Lung (tissue), 12 donors: ENCODE data around the gene PEPD. TPM values are rescaled to one million over a fixed set of nuclear protein-coding genes. Genes with fewer than 3 reads are reported as not detected.

Experiments used
- ATAC-seq: fragments of 200-7000 bp; cut with Tn5 transposase; one replicate; pipeline ENCODE4 v1.9.1; 2020; ENCODE audit warnings: moderate number of reproducible peaks; ENCODE audit not compliant: insufficient read depth, low FRiP score
- DNase-seq, 3 donors: peaks; one replicate each; pipeline ENCODE4 v3.0.0-alpha.2; 2013 to 2017
- H3K27ac ChIP-seq, 2 donors: one replicate each; pipeline ENCODE4 v1.5.1; 2013; ENCODE audit warnings: mild to moderate bottlenecking in 2 of 2, moderate library complexity in 2 of 2, control low read depth in 1 of 2, inconsistent platforms in 1 of 2, low read depth in 1 of 2, low read length in 1 of 2
- H3K27me3 ChIP-seq, 3 donors: one replicate each; pipeline ENCODE4 v1.5.1; 2013; ENCODE audit warnings: low read length in 2 of 3; ENCODE audit not compliant: control insufficient read depth in 3 of 3, insufficient read depth in 3 of 3
- H3K36me3 ChIP-seq, 4 donors: one replicate each; pipeline ENCODE4 v1.5.1; 2013; ENCODE audit warnings: low read length in 4 of 4, mild to moderate bottlenecking in 1 of 4, moderate library complexity in 1 of 4; ENCODE audit not compliant: control insufficient read depth in 4 of 4, insufficient read depth in 4 of 4
- H3K4me1 ChIP-seq, 5 donors: one replicate each; pipeline ENCODE4 v1.5.1; 2013; ENCODE audit warnings: low read length in 5 of 5, mild to moderate bottlenecking in 2 of 5, moderate library complexity in 1 of 5; ENCODE audit not compliant: control insufficient read depth in 5 of 5, insufficient read depth in 5 of 5
- H3K4me3 ChIP-seq: one replicate; pipeline ENCODE4 v1.5.1; 2013; ENCODE audit warnings: mild to moderate bottlenecking, control low read depth, moderate library complexity
- H3K9ac ChIP-seq, 2 donors: one replicate each; pipeline ENCODE4 v1.5.1; 2013; ENCODE audit warnings: low read length in 2 of 2, control low read depth in 1 of 2; ENCODE audit not compliant: insufficient read depth in 1 of 2
- H3K9me3 ChIP-seq, 4 donors: one replicate each; pipeline ENCODE4 v1.5.1; 2013; ENCODE audit warnings: low read length in 3 of 4, mild to moderate bottlenecking in 1 of 4, moderate library complexity in 1 of 4; ENCODE audit not compliant: control insufficient read depth in 4 of 4, insufficient read depth in 3 of 4
- WGBS, 2 donors: extraction: QIAGEN DNeasy Blood & Tissue Kit; methylation state at CpG; one replicate each; pipeline ENCODE4 v1.1.7; 2013; 5-methylcytosine and 5-hydroxymethylcytosine counted together
- polyA plus RNA-seq, 2 donors: library from polyadenylated mRNA; stranded (reverse); fragments of 200-250 nt; gene quantifications; one replicate each; pipeline ENCODE4 v1.2.1, GENCODE V29; 2013
- total RNA-seq, 2 donors: library from RNA; depleted of rRNA in 1 of 2; stranded (reverse); fragments of >200 nt in 1 of 2; gene quantifications; one replicate each; pipeline ENCODE4 v1.2.1, GENCODE V29; 2014 to 2021
- TF ChIP-seq, protein P1 (sequence below): IDR thresholded peaks from 2 replicates; pipeline ENCODE4 v1.5.1; 2012; ENCODE audit warnings: mild to moderate bottlenecking; ENCODE audit errors: control extremely low read depth, extremely low read depth
- donor health status: control.
- donor health status: control.
- donor health status: Bipolar disorder and iron deficiency.
- donor health status: healthy.
- donor health status: DM: yes; HTN: yes; CAD: no.

PEPD gene
- total and polyA plus RNA-seq, 4 donors: 29.6 to 88.2 (median 73.4) TPM

DNA sequence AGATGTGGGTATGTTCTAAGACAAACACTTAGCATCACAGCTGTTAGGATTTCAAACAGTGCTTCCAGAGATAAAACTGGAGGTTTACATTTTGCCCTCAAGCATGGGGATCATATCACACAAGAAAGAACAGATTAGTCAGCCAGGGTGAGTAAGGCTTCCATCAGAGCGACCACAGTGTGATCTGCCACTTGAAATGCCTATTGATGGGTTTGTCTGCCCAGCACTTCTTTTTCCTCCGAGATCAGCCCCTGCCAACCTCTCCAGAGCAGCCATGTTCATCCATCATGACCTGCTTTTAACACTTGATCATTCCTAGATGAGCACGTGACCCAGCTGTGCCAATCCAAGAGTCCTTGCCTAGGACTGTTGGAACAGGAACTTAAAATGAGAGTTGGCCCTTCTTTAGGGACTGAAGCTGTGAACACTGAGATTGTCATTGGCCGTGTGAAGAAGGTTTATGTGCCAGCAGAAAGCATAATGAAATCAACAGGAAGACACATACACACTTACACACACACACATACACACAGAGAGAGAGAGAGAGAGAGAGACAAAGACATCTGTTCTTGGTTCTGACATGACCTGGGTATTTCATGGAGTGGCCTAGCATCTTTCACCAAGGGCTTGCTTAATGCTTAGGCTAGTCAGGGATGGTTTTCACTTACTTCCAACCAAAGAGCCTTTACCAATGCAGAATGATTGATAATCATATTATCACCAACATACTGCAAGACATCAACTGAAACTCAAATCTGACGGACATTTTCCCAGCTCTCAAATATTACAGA is 153.3 kb downstream of the PEPD start:
- DNase-seq (no peak), ATAC-seq (no peak)
- Histone ChIP-seq H3K4me3 (no peak overlapping the region), H3K9me3 (no peaks in the 10 kb centered on the region), H3K36me3 (no peaks in the 10 kb centered on the region), H3K4me1 (no peaks in the 10 kb centered on the region), H3K27ac (no peak overlapping the region), H3K27me3 (no peaks in the 10 kb centered on the region), H3K9ac (no peak overlapping the region)
- WGBS, 2 donors: 59 to 68% methylated on average over 5 of the region's 5 CpGs
- TF ChIP-seq, protein P1, sequence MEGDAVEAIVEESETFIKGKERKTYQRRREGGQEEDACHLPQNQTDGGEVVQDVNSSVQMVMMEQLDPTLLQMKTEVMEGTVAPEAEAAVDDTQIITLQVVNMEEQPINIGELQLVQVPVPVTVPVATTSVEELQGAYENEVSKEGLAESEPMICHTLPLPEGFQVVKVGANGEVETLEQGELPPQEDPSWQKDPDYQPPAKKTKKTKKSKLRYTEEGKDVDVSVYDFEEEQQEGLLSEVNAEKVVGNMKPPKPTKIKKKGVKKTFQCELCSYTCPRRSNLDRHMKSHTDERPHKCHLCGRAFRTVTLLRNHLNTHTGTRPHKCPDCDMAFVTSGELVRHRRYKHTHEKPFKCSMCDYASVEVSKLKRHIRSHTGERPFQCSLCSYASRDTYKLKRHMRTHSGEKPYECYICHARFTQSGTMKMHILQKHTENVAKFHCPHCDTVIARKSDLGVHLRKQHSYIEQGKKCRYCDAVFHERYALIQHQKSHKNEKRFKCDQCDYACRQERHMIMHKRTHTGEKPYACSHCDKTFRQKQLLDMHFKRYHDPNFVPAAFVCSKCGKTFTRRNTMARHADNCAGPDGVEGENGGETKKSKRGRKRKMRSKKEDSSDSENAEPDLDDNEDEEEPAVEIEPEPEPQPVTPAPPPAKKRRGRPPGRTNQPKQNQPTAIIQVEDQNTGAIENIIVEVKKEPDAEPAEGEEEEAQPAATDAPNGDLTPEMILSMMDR: no peak

DNA sequence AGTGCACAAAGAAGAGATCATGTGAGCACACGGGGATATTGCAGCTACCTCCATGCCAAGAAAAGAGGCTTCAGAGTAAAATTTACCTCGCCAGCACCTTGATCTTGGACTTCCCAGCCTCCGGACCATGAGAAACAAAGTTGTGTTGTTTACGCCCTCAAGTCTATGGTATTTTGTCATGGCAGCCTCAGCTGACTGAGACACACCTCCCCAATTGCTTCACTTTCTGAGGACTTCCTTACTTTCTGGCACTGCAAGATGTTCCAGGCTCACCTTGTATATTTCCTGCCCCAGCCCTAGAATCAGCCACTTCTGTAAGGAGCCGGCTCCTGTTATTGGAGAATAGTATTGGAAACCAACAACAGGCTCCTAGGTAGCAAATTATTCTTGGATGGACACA is 154.7 kb downstream of the PEPD start:
- Histone ChIP-seq H3K4me3 (no peak overlapping the region), H3K4me1 (no peaks in the 10 kb centered on the region), H3K27ac (no peak overlapping the region), H3K9me3 (no peaks in the 10 kb centered on the region), H3K36me3 (no peaks in the 10 kb centered on the region), H3K9ac (no peak overlapping the region), H3K27me3 (no peaks in the 10 kb centered on the region)
- 80 to 86% methylated on average over 5 of the region's 5 CpGs for WGBS, 2 donors
- ATAC-seq (no peak), DNase-seq (no peak)
- TF ChIP-seq, protein P1: no peak

DNA sequence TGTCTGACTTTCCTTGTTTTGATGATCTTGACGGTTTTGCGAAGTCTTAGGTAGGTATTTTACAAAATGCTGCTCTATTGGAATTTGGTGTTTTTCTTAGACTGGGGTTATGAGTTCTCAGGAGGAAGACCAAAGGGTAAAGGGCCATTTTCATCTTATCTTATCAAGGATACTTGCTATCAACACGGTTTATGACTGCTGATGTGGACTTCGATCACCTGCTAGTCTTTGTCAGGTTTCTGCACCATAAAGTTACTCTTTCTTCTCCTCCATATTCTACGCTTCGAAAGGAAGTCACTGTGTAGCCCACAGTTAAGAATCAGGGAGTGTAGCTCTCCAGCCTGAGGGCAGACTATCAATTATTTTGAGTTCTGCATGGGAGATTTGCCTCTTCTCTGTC is 155.5 kb downstream of the PEPD start:
- Histone ChIP-seq H3K4me1 (no peaks in the 10 kb centered on the region), H3K36me3 (no peaks in the 10 kb centered on the region), H3K27me3 (no peaks in the 10 kb centered on the region), H3K27ac (no peak overlapping the region), H3K4me3 (no peak overlapping the region), H3K9me3 (no peaks in the 10 kb centered on the region), H3K9ac (no peak overlapping the region)
- 75 to 82% methylated on average over 6 of the region's 6 CpGs for WGBS, 2 donors
- DNase-seq: no peak
- TF ChIP-seq, protein P1: no peak
- no peak for ATAC-seq
